ENCODE data around the gene RNF214. TPM values are rescaled to one million over a fixed set of nuclear protein-coding genes. Genes with fewer than 3 reads are reported as not detected.

The RNF214 gene
- total and polyA plus RNA-seq, 10 of the 15 experiments (the other 5 are each of a cell fraction or from before 2014, with no cell fraction given), result 4.8 to 16.8 (median 10.5) TPM

GRCh38 chr11:117333917-117334316, 101.4 kb downstream of the RNF214 start:
- RAD21 ChIA-PET (ENCODE audit: unreplicated experiment), result interaction anchor here (0.6 kb wide), 1 partner anchor 54 kb away, joined by 4 read pairs; no protein-coding TSS in a partner anchor
- TF ChIP-seq FOXK2 (IDR thresholded peaks at IDR 0.05) (no peak), RELA (IDR thresholded peaks at IDR 0.05; ENCODE audit: borderline replicate concordance, partially characterized antibody) (no peak), NFYB (IDR thresholded peaks at IDR 0.05; ENCODE audit: insufficient read depth, low read depth, low read length) (no peak), ZNF217 (IDR thresholded peaks at IDR 0.05) (no peak), HDGF (IDR thresholded peaks at IDR 0.05) (no peak), CUX1 (IDR thresholded peaks at IDR 0.05; ENCODE audit: insufficient replicate concordance, low read depth, low read length) (no peak), MEF2B (IDR thresholded peaks at IDR 0.05; ENCODE audit: partially characterized antibody, poor library complexity, severe bottlenecking) (no peak), MTA2 (IDR thresholded peaks at IDR 0.05; ENCODE audit: low read depth) (no peak), MYC (IDR thresholded peaks at IDR 0.05; ENCODE audit: insufficient read depth, insufficient read length, insufficient replicate concordance, low read length, severe bottlenecking) (no peak), MEF2A (IDR thresholded peaks at IDR 0.05; ENCODE audit: insufficient read depth, low read depth, low read length) (no peak), ATF3 (IDR thresholded peaks at IDR 0.05; ENCODE audit: borderline replicate concordance, extremely low read depth, low read depth, low read length) (no peak), BCL11A (IDR thresholded peaks at IDR 0.05; ENCODE audit: low read depth, low read length) (no peak), MXI1 (IDR thresholded peaks at IDR 0.05; ENCODE audit: low read depth, low read length) (no peak), SMAD1 (IDR thresholded peaks at IDR 0.05; ENCODE audit: low read depth, partially characterized antibody) (no peak), BRCA1 (IDR thresholded peaks at IDR 0.05; ENCODE audit: low read depth, low read length) (no peak), MAX (IDR thresholded peaks at IDR 0.05; ENCODE audit: low read depth, low read length) (no peak), IRF4 (IDR thresholded peaks at IDR 0.05; ENCODE audit: low read depth, low read length) (no peak), TAF1 (IDR thresholded peaks at IDR 0.05; ENCODE audit: borderline replicate concordance, low read depth, low read length) (no peak), SIX5 (IDR thresholded peaks at IDR 0.05; ENCODE audit: low read depth, low read length, severe bottlenecking) (no peak)
- intact Hi-C loops (cut with micrococcal nuclease; ENCODE audit: unreplicated experiment) (no loop called here), in situ Hi-C loops (cut with MboI) (no loop called here)
- no peaks in the 10 kb centered on the region; a peak in 1 of 4 replicates for H3K36me3 ChIP-seq (ENCODE audit: control insufficient read depth in 2 of 2, insufficient read depth in 2 of 2, low read length in 1 of 2)
- ATAC-seq, result no peak
- H4K20me1 ChIP-seq (ENCODE audit: control insufficient read depth, insufficient read depth), result no peaks in the 10 kb centered on the region
- CTCF ChIA-PET, result no interaction called here
- POLR2A ChIA-PET, result no interaction called here
- no peaks in the 10 kb centered on the region for H3K27me3 ChIP-seq (replicated peaks in 1 of 2; ENCODE audit: control insufficient read depth in 2 of 2, insufficient read depth in 2 of 2, low read length in 1 of 2)
- H3K79me2 ChIP-seq (ENCODE audit: control insufficient read depth, insufficient read depth, low read length), result peaks cover 2% of the 10 kb centered on the region; the same call in 1 of the 2 replicates
- no peaks in the 10 kb centered on the region for H3K9me3 ChIP-seq (replicated peaks; ENCODE audit: control insufficient read depth, insufficient read depth, low read length)
- no peaks in the 10 kb centered on the region; the same call in 1 of the 2 replicates for H3K4me1 ChIP-seq (ENCODE audit: control insufficient read depth, insufficient read depth, low read length)
- no peak overlapping the region for H3K9ac ChIP-seq (ENCODE audit: control insufficient read depth, insufficient read depth, low read length)
- no peak for FAIRE-seq
- no peak overlapping the region for H3K27ac ChIP-seq (ENCODE audit: control insufficient read depth, insufficient read depth)
- BruUV-seq (replicated peaks), result no TSS peak
- no peak overlapping the region for H3K4me3 ChIP-seq
- no peak overlapping the region for H3K4me2 ChIP-seq (ENCODE audit: control insufficient read depth, insufficient read depth)
- WGBS (ENCODE audit: insufficient coverage, insufficient replicate concordance, low lambda C conversion rate, missing lambda C conversion rate), result 95% methylated on average over 9 of the region's 9 CpGs
- SMC1A ChIA-PET (ENCODE audit: uncharacterized antibody, unreplicated experiment), result no interaction called here
- DNase-seq (ENCODE audit: low read depth, low spot score), result no peak
- H2AFZ ChIP-seq (ENCODE audit: control insufficient read depth, low read depth, low read length), result no peak overlapping the region
